GM12892 (cell line): ENCODE measurements around the gene WWOX.

Experiments used
- DNase-seq: peaks from one replicate; pipeline ENCODE4 v3.0.0; 2011; ENCODE audit not compliant: insufficient read length
- FAIRE-seq: peaks from 2 replicates; lab custom pipeline; 2011; peaks lifted over from hg19 to GRCh38; lab: Jason Lieb, UNC
- POLR2A ChIP-seq: IDR thresholded peaks from 2 replicates; pipeline ENCODE4 v1.6.1; 2011; ENCODE audit warnings: low read depth, low read length, control low read depth
- POLR2AphosphoS5 ChIP-seq: IDR thresholded peaks from 2 replicates; pipeline ENCODE4 v1.6.1; 2011; ENCODE audit warnings: low read depth, low read length, control low read depth
- TAF1 ChIP-seq: IDR thresholded peaks from 2 replicates; pipeline ENCODE4 v1.6.1; 2011; ENCODE audit warnings: low read depth, mild to moderate bottlenecking, control low read depth, low read length, borderline replicate concordance

The WWOX gene

GRCh38 chr16:79113826-79114225 is 1014.4 kb downstream of the WWOX start:
- TF ChIP-seq POLR2A (no peak), POLR2AphosphoS5 (no peak), TAF1 (no peak)
- DNase-seq (no peak), FAIRE-seq (no peak)

GRCh38 chr16:79114759-79115158 is 1015.3 kb downstream of the WWOX start:
- no peak for TF ChIP-seq TAF1
- TF ChIP-seq POLR2A: no peak
- TF ChIP-seq POLR2AphosphoS5: no peak
- no peak for FAIRE-seq
- DNase-seq: no peak

GRCh38 chr16:79121906-79122305 is 1022.5 kb downstream of the WWOX start:
- no peak for FAIRE-seq
- DNase-seq: no peak
- TF ChIP-seq TAF1: no peak
- no peak for TF ChIP-seq POLR2A
- no peak for TF ChIP-seq POLR2AphosphoS5

GRCh38 chr16:79122343-79122742 is 1022.9 kb downstream of the WWOX start:
- no peak for TF ChIP-seq POLR2AphosphoS5
- no peak for TF ChIP-seq POLR2A
- TF ChIP-seq TAF1: no peak
- no peak for DNase-seq
- FAIRE-seq: no peak

GRCh38 chr16:79124016-79124756 is 1024.7 kb downstream of the WWOX start:
- no peak for TF ChIP-seq POLR2A
- no peak for TF ChIP-seq TAF1
- no peak for TF ChIP-seq POLR2AphosphoS5
- FAIRE-seq (no peak), DNase-seq (no peak)

GRCh38 chr16:79127766-79128165 is 1028.3 kb downstream of the WWOX start:
- no peak for FAIRE-seq
- DNase-seq: no peak
- TF ChIP-seq POLR2A (no peak), TAF1 (no peak), POLR2AphosphoS5 (no peak)

GRCh38 chr16:79128706-79129105 is 1029.3 kb downstream of the WWOX start:
- TF ChIP-seq TAF1 (no peak), POLR2A (no peak), POLR2AphosphoS5 (no peak)
- no peak for DNase-seq
- FAIRE-seq: no peak

- no peak for FAIRE-seq
- TF ChIP-seq POLR2A (no peak), TAF1 (no peak), POLR2AphosphoS5 (no peak)
These were observed 1031.2 kb downstream of the WWOX start for GRCh38 chr16:79130616-79131015.

GRCh38 chr16:79131321-79132075 is 1032.0 kb downstream of the WWOX start:
- no peak for TF ChIP-seq TAF1
- no peak for TF ChIP-seq POLR2A
- no peak for TF ChIP-seq POLR2AphosphoS5
- no peak for FAIRE-seq
- DNase-seq: no peak

More at GRCh38 chr16:79130616-79131015, 1031.2 kb downstream of the WWOX start:
- DNase-seq: no peak

- FAIRE-seq (no peak), DNase-seq (no peak)
- TF ChIP-seq POLR2AphosphoS5 (no peak), TAF1 (no peak), POLR2A (no peak)
These were observed 1033.2 kb downstream of the WWOX start for GRCh38 chr16:79132701-79133100.

- FAIRE-seq (no peak), DNase-seq (no peak)
- no peak for TF ChIP-seq TAF1
- no peak for TF ChIP-seq POLR2A
- no peak for TF ChIP-seq POLR2AphosphoS5
These were observed 1034.8 kb downstream of the WWOX start for GRCh38 chr16:79134300-79134699.

GRCh38 chr16:79136955-79137354 is 1037.5 kb downstream of the WWOX start:
- DNase-seq (no peak), FAIRE-seq (no peak)
- TF ChIP-seq POLR2A: no peak
- no peak for TF ChIP-seq TAF1
- no peak for TF ChIP-seq POLR2AphosphoS5
